Activated naive CD8-positive, alpha-beta T cell treated with anti-CD3 and anti-CD28 coated beads for 36 hours (primary cell): Measurements from ENCODE around the gene SLC35E2B. TPM values are rescaled to one million over a fixed set of nuclear protein-coding genes. Genes with fewer than 3 reads are reported as not detected.

ENCODE experiments used
- DNase-seq: peaks from one replicate; pipeline ENCODE4 v3.0.0; 2021
- H3K27ac Mint-ChIP-seq: one replicate; pipeline ENCODE4 v1.8.0; 2022; ENCODE audit warnings: mild to moderate bottlenecking, moderate library complexity, mixed read lengths
- H3K27me3 Mint-ChIP-seq: one replicate; pipeline ENCODE4 v1.8.0; 2022; ENCODE audit warnings: mild to moderate bottlenecking, mixed read lengths
- H3K36me3 Mint-ChIP-seq: one replicate; pipeline ENCODE4 v1.8.0; 2021; ENCODE audit warnings: mild to moderate bottlenecking, mixed read lengths
- H3K4me1 Mint-ChIP-seq: one replicate; pipeline ENCODE4 v1.8.0; 2021; ENCODE audit warnings: mixed read lengths
- H3K4me3 Mint-ChIP-seq: one replicate; pipeline ENCODE4 v1.8.0; 2022; ENCODE audit warnings: mild to moderate bottlenecking, moderate library complexity, mixed read lengths
- H3K9me3 Mint-ChIP-seq: one replicate; pipeline ENCODE4 v1.8.0; 2022; ENCODE audit warnings: mixed read lengths
- total RNA-seq, 2 experiments: library from RNA; stranded (reverse); gene quantifications; one replicate each; pipeline ENCODE4 v1.2.3, GENCODE V29; 2021

The SLC35E2B gene
- total RNA-seq, 2 experiments from 2014 or later = 19.3 to 20.1 TPM

DNA sequence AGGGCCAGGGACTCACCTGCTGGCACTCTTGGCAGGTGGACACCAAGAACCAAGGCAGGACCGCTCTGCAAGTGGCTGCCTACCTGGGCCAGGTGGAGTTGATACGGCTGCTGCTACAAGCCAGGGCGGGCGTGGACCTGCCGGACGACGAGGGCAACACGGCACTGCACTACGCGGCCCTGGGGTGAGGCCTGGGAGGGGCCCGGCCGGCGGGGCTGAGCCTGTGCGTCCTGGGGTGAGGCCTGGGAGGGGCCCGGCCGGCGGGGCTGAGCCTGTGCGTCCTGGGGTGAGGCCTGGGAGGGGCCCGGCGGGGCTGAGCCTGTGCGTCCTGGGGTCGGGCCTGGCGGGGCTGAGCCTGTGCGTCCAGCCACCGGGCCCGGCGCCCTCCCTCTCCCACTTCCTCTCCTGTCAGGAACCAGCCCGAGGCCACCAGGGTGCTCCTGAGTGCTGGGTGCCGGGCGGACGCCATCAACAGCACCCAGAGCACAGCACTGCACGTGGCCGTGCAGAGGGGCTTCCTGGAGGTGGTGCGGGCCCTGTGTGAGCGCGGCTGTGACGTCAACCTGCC, 65.2 kb downstream of the SLC35E2B start:
- no peak overlapping the region for H3K4me3 Mint-ChIP-seq

DNA sequence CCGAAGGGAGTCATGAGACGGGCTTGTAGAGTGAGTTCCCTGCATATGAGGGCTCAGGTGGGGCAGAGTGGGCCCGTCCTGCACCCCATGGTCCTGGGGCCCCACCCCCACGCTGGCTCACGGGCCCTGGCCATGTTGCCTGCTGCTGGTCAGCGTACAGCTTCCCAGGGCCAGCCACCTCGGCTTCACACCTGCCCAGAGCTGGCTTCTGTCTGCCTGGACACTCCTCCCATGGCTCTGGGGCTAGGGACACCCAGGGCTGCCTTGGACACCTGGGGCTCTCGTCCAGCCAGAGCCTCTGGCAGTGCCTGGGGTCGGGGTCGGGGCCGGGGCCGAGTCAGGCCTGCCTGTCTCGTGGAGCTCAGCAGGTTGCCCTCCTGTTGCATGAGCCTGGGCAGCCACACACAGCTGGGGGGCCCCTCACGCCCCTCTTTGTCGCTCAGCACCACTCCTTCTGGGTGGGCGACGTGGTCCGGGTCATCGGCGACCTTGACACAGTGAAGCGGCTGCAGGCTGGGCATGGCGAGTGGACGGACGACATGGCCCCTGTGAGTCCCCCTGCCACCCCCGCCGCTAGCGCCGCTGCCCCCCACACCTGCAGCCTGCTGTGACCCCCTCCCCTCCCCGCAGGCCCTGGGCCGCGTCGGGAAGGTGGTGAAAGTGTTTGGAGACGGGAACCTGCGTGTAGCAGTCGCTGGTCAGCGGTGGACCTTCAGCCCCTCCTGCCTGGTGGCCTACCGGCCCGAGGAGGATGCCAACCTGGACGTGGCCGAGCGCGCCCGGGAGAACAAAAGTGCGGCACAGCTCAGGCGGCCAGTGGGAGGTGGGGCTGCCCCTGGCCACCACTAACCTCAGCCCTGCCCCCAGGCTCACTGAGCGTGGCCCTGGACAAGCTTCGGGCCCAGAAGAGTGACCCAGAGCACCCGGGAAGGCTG, 66.1 kb downstream of the SLC35E2B start:
- Mint-ChIP-seq H3K36me3 (peaks cover 2% of the 10 kb centered on the region), H3K27me3 (peaks cover 5% of the 10 kb centered on the region), H3K9me3 (no peaks in the 10 kb centered on the region), H3K27ac (no peak overlapping the region), H3K4me1 (peaks cover 5% of the 10 kb centered on the region), H3K4me3 (no peak overlapping the region)
- DNase-seq = no peak

More for the DNA sequence above, 65.2 kb downstream of the SLC35E2B start:
- Mint-ChIP-seq H3K27ac (no peak overlapping the region), H3K27me3 (peaks cover 7% of the 10 kb centered on the region), H3K36me3 (peaks cover 2% of the 10 kb centered on the region), H3K9me3 (no peaks in the 10 kb centered on the region), H3K4me1 (peaks cover 5% of the 10 kb centered on the region)
- no peak for DNase-seq

DNA sequence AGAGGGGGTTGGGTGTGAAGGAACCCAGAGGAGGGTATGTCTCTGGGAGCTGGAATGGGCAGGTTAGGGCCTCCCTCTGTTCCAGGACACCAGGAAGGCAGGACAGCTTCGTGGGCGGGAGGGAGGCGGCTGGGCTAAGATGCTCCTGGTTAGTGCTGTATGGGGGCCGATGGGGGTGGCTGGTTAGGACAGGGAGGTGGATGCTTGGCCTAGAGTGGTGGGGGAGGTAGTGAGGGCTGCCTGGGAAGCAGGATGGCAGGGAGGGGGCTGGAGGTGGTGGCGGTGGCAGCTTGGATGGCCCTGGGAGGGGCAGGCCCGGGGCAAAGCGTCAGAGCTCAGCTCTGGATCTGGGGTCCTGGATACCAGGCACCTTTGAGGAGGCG, 66.8 kb downstream of the SLC35E2B start:
- no peaks in the 10 kb centered on the region for H3K9me3 Mint-ChIP-seq
- peaks cover 5% of the 10 kb centered on the region for H3K4me1 Mint-ChIP-seq
- peaks cover 2% of the 10 kb centered on the region for H3K36me3 Mint-ChIP-seq
- H3K4me3 Mint-ChIP-seq = no peak overlapping the region
- DNase-seq = no peak
- no peak overlapping the region for H3K27ac Mint-ChIP-seq
- H3K27me3 Mint-ChIP-seq = peaks cover 4% of the 10 kb centered on the region

DNA sequence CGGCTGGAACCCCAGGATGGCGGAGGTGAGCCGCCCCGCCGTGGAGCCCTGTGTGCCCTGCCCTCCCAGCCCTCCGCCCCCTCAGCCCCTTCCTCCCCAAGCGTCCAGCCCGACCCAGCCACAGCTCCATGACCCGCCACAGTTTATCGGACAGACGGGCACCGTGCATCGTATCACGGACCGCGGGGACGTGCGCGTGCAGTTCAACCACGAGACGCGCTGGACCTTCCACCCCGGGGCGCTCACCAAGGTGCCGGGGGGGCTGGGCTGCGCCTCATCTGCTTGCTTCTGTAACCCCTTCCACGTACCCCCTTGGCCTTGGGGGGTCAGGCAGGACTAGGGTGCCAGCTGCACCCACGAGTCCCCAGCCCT, 67.2 kb downstream of the SLC35E2B start:
- DNase-seq = no peak
- H3K36me3 Mint-ChIP-seq = peaks cover 2% of the 10 kb centered on the region
- H3K27ac Mint-ChIP-seq = no peak overlapping the region

DNA sequence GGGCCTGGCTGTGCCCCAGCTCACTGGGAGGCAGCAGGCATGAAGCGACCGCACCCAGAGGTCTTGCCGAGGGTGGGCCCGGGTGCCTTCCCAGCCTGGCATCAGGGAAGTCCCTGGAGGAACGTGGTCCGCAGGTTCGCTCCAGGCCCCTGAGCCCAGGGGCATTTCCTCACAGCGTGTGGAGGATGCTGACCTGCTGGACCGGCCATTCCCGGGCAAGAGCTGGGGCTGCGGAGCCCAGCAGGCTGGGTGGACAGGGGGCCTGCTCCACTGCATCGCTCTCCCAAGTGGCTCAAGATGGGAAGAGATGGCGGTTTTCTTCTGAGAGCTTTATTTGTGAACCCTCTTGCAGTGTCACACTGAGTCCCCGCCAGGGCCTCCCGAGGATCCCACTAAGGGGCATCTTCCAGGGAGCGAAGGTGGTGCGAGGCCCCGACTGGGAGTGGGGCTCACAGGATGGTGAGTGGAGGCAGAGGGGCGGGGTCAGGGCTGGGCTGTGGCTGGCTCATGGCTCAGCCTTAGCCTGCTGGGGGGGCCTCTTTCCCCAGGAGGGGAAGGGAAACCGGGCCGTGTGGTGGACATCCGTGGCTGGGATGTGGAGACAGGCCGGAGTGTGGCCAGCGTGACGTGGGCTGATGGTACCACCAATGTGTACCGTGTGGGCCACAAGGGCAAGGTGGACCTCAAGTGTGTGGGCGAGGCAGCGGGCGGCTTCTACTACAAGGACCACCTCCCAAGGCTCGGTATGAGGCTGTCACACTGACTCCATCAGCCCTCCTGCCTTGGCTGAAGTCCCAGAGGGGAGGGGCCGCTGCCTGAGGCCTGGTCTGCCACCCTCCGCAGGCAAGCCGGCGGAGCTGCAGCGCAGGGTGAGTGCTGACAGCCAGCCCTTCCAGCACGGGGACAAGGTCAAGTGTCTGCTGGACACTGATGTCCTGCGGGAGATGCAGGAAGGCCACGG, 67.9 kb downstream of the SLC35E2B start:
- Mint-ChIP-seq H3K9me3 (no peaks in the 10 kb centered on the region), H3K4me1 (peaks cover under 1% of the 10 kb centered on the region), H3K27me3 (no peaks in the 10 kb centered on the region), H3K36me3 (no peaks in the 10 kb centered on the region), H3K4me3 (no peak overlapping the region), H3K27ac (no peak overlapping the region)
- DNase-seq = no peak

More for the DNA sequence above, 67.2 kb downstream of the SLC35E2B start:
- Mint-ChIP-seq H3K4me1 (peaks cover 5% of the 10 kb centered on the region), H3K27me3 (peaks cover 3% of the 10 kb centered on the region), H3K9me3 (no peaks in the 10 kb centered on the region), H3K4me3 (no peak overlapping the region)

DNA sequence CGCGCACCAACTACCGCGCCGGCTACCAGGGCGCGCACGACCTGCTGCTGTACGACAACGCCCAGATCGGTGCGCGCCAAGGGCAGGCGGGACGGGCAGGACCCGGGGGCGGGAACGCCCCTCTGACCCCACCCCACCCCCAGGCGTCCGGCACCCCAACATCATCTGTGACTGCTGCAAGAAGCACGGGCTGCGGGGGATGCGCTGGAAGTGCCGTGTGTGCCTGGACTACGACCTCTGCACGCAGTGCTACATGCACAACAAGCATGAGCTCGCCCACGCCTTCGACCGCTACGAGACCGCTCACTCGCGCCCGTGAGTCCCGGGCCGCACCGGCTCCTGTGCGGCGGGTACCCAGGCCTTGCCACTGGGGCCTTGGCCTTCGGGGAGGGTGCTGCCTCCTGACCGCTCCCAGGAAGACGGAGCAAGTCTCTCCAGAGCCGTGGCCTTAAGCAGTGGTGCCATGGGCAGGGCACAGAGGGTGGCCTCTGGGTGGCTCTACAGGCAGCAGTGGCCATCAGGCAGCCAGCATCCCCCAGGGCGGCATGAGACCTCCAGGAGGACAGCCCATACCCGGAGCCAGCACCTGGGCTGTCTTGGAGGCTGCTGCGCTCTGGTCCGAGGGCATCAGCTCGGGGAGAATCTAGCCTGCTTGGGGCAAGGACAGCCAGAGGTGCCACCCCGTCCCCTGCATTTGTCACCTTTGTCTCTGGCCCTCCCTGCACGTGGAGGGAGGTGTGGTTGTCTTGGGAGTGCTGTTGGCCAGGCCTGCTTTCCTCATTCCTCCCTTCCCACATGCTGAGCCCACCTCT, 68.8 kb downstream of the SLC35E2B start:
- no peaks in the 10 kb centered on the region for H3K27me3 Mint-ChIP-seq
- H3K27ac Mint-ChIP-seq = no peak overlapping the region

DNA sequence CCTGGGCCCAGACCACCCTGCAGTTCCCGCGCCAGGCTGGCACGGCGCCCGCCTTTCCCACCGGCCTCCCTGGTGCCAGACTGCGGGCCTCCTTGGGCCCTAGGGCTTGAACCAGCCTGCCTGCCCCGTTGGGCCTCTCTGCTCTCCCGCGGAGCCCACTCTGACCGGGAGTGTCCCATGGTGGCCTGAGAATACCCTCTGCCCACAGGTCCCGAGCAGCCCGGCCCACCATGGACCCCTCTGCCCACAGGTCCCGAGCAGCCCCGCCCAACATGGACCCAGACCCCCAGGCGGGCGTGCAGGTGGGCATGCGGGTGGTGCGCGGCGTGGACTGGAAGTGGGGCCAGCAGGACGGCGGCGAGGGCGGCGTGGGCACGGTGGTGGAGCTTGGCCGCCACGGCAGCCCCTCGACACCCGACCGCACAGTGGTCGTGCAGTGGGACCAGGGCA, 69.4 kb downstream of the SLC35E2B start:
- Mint-ChIP-seq H3K36me3 (no peaks in the 10 kb centered on the region), H3K27me3 (no peaks in the 10 kb centered on the region), H3K27ac (no peak overlapping the region), H3K4me3 (no peak overlapping the region), H3K4me1 (no peaks in the 10 kb centered on the region), H3K9me3 (no peaks in the 10 kb centered on the region)
- no peak for DNase-seq

More for the DNA sequence above, 68.8 kb downstream of the SLC35E2B start:
- Mint-ChIP-seq H3K36me3 (no peaks in the 10 kb centered on the region), H3K9me3 (no peaks in the 10 kb centered on the region), H3K4me1 (no peaks in the 10 kb centered on the region), H3K4me3 (no peak overlapping the region)
- no peak for DNase-seq

DNA sequence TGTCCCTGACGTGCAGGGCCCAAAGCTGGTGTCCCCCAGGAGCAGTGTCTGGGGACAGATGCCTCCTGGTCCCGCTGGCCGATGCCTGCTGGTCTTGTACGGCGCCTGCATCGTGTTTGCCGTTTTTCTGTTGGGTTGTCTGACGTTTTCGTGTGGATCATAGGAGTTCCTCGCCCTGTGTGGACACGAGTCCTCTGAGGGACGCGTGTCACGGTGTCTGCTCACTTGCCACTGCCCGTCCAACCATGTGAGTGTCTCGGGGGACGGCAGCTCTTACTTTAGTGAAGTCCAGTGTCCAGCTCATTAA, 69.9 kb downstream of the SLC35E2B start:
- Mint-ChIP-seq H3K4me3 (no peak overlapping the region), H3K4me1 (no peaks in the 10 kb centered on the region), H3K9me3 (no peaks in the 10 kb centered on the region), H3K27me3 (no peaks in the 10 kb centered on the region), H3K36me3 (no peaks in the 10 kb centered on the region), H3K27ac (no peak overlapping the region)
- no peak for DNase-seq

DNA sequence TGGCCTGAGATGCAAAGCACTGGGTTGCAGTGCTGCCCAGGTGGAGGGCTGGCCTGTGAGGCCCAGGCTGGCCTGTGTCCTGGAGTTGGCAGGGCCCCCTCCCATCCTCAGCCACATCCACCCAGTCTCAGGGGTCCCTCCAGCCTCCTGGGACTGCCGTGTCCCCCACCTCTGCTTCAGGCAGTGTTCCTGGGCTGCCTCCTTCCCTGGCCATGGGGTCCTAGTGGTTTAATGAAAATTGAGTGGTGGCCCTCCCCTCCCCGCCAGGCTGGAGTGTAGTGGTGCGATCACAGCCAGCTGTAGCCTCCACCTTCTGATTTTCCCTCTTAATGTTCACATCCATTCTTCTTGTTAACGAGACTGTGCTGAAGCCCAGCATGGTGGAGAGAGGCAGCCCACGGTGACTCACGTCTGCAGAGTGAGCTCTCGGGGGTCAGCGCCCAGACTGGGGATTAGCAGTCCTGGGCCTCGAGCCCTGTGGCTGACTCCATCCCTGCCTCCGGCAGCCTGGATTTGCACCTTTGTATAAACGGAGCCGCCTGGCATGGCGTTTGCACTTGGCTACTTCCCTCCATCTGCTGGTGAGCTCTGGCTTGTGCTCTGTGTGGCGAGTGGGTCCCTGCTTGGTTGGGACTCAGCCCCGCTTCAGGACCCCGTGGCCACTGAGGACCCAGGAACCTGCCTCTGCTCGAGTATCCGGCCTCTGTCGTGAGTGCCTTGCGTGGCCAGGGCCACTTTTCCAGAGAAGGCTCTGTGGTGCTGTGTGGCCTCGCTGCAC, 70.4 kb downstream of the SLC35E2B start:
- peaks cover 1% of the 10 kb centered on the region for H3K4me1 Mint-ChIP-seq
- no peak overlapping the region for H3K4me3 Mint-ChIP-seq
- no peaks in the 10 kb centered on the region for H3K9me3 Mint-ChIP-seq
- H3K36me3 Mint-ChIP-seq = no peaks in the 10 kb centered on the region
- no peak overlapping the region for H3K27ac Mint-ChIP-seq
- no peaks in the 10 kb centered on the region for H3K27me3 Mint-ChIP-seq
- no peak for DNase-seq

DNA sequence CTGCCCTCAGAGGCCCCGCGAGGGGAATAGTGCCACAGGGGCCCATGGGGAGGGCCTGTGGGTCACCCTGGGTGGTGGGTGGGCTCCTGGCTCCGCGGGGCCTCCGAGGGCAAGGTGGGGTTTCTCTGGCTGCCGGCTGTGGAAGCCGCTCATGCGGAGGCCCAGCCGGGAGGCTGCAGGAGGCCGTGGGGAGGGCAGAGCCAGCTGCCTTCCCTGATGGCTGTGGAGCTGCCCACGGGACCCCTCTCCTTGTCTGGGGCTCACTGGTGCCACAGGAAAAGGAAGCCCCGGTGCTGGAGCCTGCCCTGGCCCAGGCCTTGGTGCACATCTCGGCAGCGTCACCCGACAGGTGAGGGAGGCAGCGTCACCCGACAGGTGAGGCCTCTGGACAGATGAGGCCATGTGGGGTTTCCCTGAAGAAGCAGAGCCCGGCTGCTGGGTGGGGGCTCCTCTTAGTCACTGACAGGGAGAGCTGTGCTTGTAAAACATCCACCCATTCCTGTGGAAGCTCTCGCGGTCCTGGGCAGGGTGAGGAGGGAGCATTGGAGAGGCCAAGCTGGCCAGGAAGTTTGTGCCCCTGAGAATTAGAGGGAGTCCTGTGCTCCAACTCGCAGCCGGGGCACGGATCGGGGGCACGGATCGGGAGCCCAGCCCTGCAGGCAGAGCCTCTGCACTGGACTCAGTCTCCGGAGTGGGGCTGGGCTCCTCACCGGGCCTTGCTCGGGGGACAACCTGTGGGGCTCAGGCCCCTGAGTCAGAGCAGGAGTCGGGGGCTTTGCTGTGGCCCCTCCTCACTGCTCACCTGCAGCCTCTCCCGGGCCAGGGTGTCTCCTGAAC, 71.2 kb downstream of the SLC35E2B start:
- Mint-ChIP-seq H3K4me1 (peaks cover 4% of the 10 kb centered on the region), H3K27ac (no peak overlapping the region), H3K36me3 (no peaks in the 10 kb centered on the region), H3K4me3 (no peak overlapping the region), H3K27me3 (no peaks in the 10 kb centered on the region), H3K9me3 (no peaks in the 10 kb centered on the region)
- DNase-seq = no peak

DNA sequence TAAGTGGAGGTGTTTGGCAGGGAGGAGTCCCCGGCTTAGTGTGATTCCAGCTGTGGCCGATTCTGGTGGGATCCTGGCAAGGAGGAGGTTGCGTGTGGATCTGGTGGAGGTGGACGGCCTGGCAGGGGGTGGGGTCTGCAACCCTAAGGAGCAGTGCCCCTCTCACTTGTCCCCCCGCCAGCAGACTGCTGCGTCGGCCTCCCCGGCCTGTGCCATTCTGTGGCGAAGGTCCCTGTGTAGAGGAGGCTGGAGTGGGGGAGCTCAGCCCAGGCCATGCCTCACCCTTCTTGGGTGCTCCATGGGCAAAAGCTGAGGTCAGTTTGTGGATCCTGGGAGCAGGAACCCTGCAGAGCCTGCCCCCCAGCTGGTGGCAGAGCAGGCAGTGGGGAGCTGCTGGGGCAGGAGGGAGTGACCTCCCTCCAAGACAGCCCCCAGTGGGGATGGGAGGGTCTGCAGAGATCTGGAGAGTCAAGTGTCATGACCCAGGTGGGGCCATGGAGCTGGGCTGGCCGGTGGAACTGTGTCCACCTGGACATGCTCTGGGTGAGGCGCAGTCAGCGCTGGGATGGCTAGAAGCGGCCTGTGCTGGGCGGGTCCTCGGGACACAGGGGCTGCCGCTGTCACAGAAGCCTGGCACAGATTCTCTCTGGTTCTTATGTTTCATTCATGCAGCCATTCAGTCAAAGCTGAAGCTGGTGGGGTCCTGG, 72.0 kb downstream of the SLC35E2B start:
- no peak overlapping the region for H3K4me3 Mint-ChIP-seq
- H3K4me1 Mint-ChIP-seq = peaks cover 4% of the 10 kb centered on the region
- no peaks in the 10 kb centered on the region for H3K27me3 Mint-ChIP-seq
- no peaks in the 10 kb centered on the region for H3K36me3 Mint-ChIP-seq
- no peak for DNase-seq
- no peaks in the 10 kb centered on the region for H3K9me3 Mint-ChIP-seq
- no peak overlapping the region for H3K27ac Mint-ChIP-seq

DNA sequence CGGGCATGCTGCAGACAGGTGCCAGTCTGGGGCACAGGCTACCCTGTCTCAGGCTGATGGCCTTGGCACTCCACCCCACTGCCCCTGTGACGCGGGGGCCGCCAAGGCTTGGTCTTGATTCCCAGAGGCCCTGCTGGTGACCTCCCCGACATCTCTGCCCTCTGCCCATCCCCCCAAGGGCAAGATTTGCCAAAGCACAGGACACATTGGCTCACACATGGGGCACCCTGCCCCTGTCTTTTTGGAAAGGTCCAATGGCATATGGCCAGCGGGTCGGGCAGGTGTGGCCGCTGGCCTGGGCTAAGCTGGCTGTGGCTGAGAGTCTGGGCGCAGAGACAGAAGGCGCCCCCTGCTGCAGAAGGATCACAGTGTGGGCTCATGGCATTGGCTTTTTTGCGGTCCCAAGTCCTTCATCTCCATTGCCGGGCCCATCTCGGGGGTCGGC, 72.7 kb downstream of the SLC35E2B start:
- DNase-seq = no peak
- no peaks in the 10 kb centered on the region for H3K27me3 Mint-ChIP-seq
- H3K27ac Mint-ChIP-seq = no peak overlapping the region
- no peak overlapping the region for H3K4me3 Mint-ChIP-seq
- H3K9me3 Mint-ChIP-seq = no peaks in the 10 kb centered on the region
- H3K36me3 Mint-ChIP-seq = no peaks in the 10 kb centered on the region
- peaks cover 4% of the 10 kb centered on the region for H3K4me1 Mint-ChIP-seq
